ENCODE measurements around the gene MLN.

MLN gene

GRCh38 chr6:33813990-33814985, 10.5 kb upstream of the MLN start:
- DNase-seq, result no peak

GRCh38 chr6:33813246-33813904, 9.6 kb upstream of the MLN start:
- no peak for DNase-seq

GRCh38 chr6:33812669-33813068, 8.9 kb upstream of the MLN start:
- peak; percentile 20 for DNase-seq

GRCh38 chr6:33809594-33809993, 5.8 kb upstream of the MLN start:
- DNase-seq, result no peak

GRCh38 chr6:33808641-33809180, 4.9 kb upstream of the MLN start:
- DNase-seq, result no peak

- DNase-seq, result no peak
These were observed 3.8 kb upstream of the MLN start for GRCh38 chr6:33807606-33808005.

GRCh38 chr6:33806841-33807240, 3.0 kb upstream of the MLN start:
- no peak for DNase-seq

- DNase-seq, result no peak
These were observed 1.4 kb downstream of the MLN start for GRCh38 chr6:33802186-33802958.

- DNase-seq, result no peak
These were observed 2.2 kb downstream of the MLN start for GRCh38 chr6:33801611-33802010.

- no peak for DNase-seq
These were observed 3.4 kb downstream of the MLN start for GRCh38 chr6:33800248-33800969.

GRCh38 chr6:33799454-33800113, 4.2 kb downstream of the MLN start:
- DNase-seq, result no peak

GRCh38 chr6:33798343-33798848, 5.4 kb downstream of the MLN start:
- DNase-seq, result no peak

GRCh38 chr6:33797626-33798342, 6.0 kb downstream of the MLN start:
- DNase-seq, result no peak

- no peak for DNase-seq
These were observed 8.7 kb downstream of the MLN start for GRCh38 chr6:33794910-33795623.

GRCh38 chr6:33792981-33793380, 10.8 kb downstream of the MLN start:
- no peak for DNase-seq

- DNase-seq, result no peak
These were observed 12.2 kb downstream of the MLN start for GRCh38 chr6:33791620-33792019.

- DNase-seq, result no peak
These were observed 12.9 kb downstream of the MLN start for GRCh38 chr6:33790910-33791309.

GRCh38 chr6:33790379-33790778, 13.4 kb downstream of the MLN start:
- no peak for DNase-seq

GRCh38 chr6:33789550-33789895, 14.3 kb downstream of the MLN start:
- no peak for DNase-seq

All from stimulated activated CD4-positive, alpha-beta T cell treated with anti-CD3 and anti-CD28 coated beads, Interleukin-4, amount 100 ng/mL, for 24 hours (primary cell).